Gastroesophageal sphincter (tissue), 4 donors: ENCODE measurements around the gene UMAD1. TPM values are rescaled to one million over a fixed set of nuclear protein-coding genes. Genes with fewer than 3 reads are reported as not detected.

Experiments used
- ATAC-seq: fragments of 150-250 bp; one replicate; pipeline ENCODE4 v1.9.1; 2016; ENCODE audit warnings: mild to moderate bottlenecking, moderate library complexity
- H3K27ac ChIP-seq, 4 donors: fragments of 200-600 bp; sonication (generic) in 3 of 4; 1 replicate in 3 of 4; 2 replicates in 1 of 4; pipeline ENCODE4 v1.5.1; 2016 to 2019
- H3K27me3 ChIP-seq: fragments of 200-600 bp; sonication (generic); one replicate; pipeline ENCODE4 v1.5.1; 2019
- H3K36me3 ChIP-seq, 2 donors: fragments of 200-600 bp; sonication (generic); one replicate each; pipeline ENCODE4 v1.5.1; 2019; ENCODE audit warnings: control low read depth in 1 of 2
- H3K4me1 ChIP-seq, 3 donors: fragments of 200-600 bp; sonication (generic); 1 replicate in 2 of 3; 2 replicates in 1 of 3; pipeline ENCODE4 v1.5.1; 2016 to 2019; ENCODE audit warnings: control low read depth in 2 of 3
- H3K4me3 ChIP-seq, 2 donors: fragments of 200-600 bp; sonication (generic); one replicate each; pipeline ENCODE4 v1.5.1; 2019; ENCODE audit warnings: mild to moderate bottlenecking in 1 of 2, moderate library complexity in 1 of 2
- H3K9me3 ChIP-seq, 3 donors: fragments of 200-600 bp; sonication (generic); one replicate each; pipeline ENCODE4 v1.5.1; 2017 to 2019; ENCODE audit warnings: control low read depth in 2 of 3
- EP300 ChIP-seq: sonication (generic); formaldehyde crosslinking; IDR thresholded peaks from one replicate; pipeline ENCODE4 v1.6.1; 2017; ENCODE audit warnings: antibody characterized with exemption, mild to moderate bottlenecking
- POLR2A ChIP-seq, 2 donors: fragments of 450-650 bp; IDR thresholded peaks; one replicate each; pipeline ENCODE4 v1.6.1; 2017; ENCODE audit warnings: antibody characterized with exemption in 2 of 2, mild to moderate bottlenecking in 2 of 2, moderate library complexity in 1 of 2
- POLR2AphosphoS5 ChIP-seq: sonication (generic); formaldehyde crosslinking; IDR thresholded peaks from one replicate; pipeline ENCODE4 v1.6.1; 2017; ENCODE audit warnings: antibody characterized with exemption
- WGBS, 2 donors: methylation state at CpG; one replicate each; pipeline ENCODE4 v1.1.5; 2018; ENCODE audit warnings: low coverage in 1 of 2; 5-methylcytosine and 5-hydroxymethylcytosine counted together
- total RNA-seq, 4 donors: library from RNA; depleted of rRNA; stranded (reverse); fragments of >200 nt; gene quantifications; one replicate each; pipeline ENCODE4 v1.1.0, GENCODE V29; 2016
- TF ChIP-seq, protein P1 (sequence below), 4 experiments: fragments of 200-600 bp in 2 of 4; fragments of 450-650 bp in 2 of 4; sonication (generic) in 1 of 4; IDR thresholded peaks; one replicate each; pipeline ENCODE4 v1.5.1; 2017 to 2019; ENCODE audit warnings: antibody characterized with exemption in 4 of 4, mild to moderate bottlenecking in 2 of 4, moderate library complexity in 2 of 4

Gene UMAD1
- total RNA-seq, 4 donors from 2014 or later = 7.4 to 24.4 (median 15.9) TPM

DNA sequence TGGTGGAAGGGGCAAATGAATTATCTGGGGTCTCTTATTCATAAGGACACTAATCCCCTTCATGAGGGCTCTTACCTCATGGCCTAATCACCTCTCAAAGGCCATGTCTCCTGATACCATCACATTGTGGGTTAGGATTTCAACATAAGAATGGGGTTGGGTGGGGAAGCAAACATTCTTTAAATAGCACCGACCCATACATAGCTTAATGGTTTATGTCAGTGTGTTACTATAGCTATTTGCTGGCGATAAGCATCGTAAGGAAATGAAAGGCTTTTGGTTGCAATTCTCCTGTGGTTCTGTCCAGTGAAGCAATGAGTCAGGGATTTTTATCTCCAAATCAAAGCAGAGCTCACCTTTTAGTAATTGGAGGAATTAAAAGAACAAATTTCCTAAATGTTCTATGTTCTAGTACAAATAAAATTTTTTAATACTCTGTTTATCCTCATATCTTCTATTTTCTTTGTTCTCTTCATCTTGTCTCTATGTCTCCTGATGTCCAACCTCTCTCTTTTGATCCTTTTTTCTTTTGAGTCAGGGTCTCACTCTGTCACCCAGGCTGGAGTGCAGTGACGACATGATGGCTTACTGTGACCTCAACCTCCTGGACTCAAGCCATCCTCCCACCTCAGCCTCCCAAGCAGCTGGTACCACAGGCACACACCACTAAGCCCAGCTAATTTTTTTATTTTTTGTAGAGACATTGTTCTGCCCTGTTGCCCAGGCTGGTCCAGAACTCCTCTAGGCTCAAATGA lies 271.0 kb downstream of the UMAD1 start:
- WGBS, 2 donors = 73 to 79% methylated on average over 4 of the region's 4 CpGs
- Histone ChIP-seq H3K36me3 (no peaks in the 10 kb centered on the region), H3K9me3 (no peaks in the 10 kb centered on the region), H3K4me1 (no peaks in the 10 kb centered on the region), H3K27me3 (no peaks in the 10 kb centered on the region), H3K27ac (no peak overlapping the region), H3K4me3 (no peak overlapping the region)
- TF ChIP-seq POLR2AphosphoS5 (no peak), POLR2A (IDR thresholded peaks at IDR 0.05) (no peak), EP300 (no peak)
- TF ChIP-seq, protein P1, sequence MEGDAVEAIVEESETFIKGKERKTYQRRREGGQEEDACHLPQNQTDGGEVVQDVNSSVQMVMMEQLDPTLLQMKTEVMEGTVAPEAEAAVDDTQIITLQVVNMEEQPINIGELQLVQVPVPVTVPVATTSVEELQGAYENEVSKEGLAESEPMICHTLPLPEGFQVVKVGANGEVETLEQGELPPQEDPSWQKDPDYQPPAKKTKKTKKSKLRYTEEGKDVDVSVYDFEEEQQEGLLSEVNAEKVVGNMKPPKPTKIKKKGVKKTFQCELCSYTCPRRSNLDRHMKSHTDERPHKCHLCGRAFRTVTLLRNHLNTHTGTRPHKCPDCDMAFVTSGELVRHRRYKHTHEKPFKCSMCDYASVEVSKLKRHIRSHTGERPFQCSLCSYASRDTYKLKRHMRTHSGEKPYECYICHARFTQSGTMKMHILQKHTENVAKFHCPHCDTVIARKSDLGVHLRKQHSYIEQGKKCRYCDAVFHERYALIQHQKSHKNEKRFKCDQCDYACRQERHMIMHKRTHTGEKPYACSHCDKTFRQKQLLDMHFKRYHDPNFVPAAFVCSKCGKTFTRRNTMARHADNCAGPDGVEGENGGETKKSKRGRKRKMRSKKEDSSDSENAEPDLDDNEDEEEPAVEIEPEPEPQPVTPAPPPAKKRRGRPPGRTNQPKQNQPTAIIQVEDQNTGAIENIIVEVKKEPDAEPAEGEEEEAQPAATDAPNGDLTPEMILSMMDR (IDR thresholded peaks at IDR 0.05) = no peak
- ATAC-seq = no peak

DNA sequence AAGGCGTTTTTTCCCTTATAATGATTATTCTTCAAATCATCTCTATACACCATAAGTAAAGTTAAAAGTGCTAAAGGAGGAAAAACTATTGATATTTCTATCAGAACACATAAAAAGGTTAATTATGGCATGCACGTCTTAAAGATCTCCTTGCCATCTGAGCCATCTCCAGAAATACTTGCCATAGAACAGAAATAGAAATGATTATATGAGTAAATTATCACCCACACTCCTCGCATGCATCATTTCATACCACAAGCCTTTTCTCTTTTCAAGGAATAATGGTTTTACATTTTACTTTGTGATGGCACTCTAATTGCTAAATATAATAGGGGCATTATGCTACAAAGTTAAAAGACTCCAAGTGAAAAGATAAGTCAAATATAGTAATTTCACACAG lies 272.4 kb downstream of the UMAD1 start:
- Histone ChIP-seq H3K4me1 (no peaks in the 10 kb centered on the region), H3K36me3 (no peaks in the 10 kb centered on the region), H3K9me3 (no peaks in the 10 kb centered on the region), H3K27me3 (no peaks in the 10 kb centered on the region), H3K27ac (no peak overlapping the region), H3K4me3 (no peak overlapping the region)
- ATAC-seq = no peak
- WGBS, 2 donors = 73 to 88% methylated on average over 3 of the region's 3 CpGs
- TF ChIP-seq POLR2AphosphoS5 = no peak
- no peak for TF ChIP-seq POLR2A (IDR thresholded peaks at IDR 0.05)
- no peak for TF ChIP-seq EP300
- TF ChIP-seq, protein P1 (IDR thresholded peaks at IDR 0.05) = no peak

DNA sequence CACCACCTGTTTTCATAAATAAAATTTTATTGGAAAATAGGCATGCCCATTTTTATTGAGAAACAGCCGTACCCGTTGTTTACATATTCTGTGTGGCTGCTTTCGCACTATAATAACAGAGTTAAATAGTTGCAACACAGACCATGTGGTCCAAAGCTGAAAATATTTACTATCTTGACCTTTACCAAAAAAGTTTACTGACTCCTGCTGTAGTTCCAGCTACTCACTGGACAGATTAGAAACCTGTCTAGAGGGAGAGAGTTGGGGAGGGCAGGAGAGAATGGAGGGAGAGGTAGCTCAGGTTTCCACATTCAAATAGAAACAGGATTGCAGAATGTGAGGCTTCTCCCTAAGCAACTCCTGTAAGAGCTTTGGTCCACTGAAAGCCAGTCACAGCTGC lies 273.0 kb downstream of the UMAD1 start:
- Histone ChIP-seq H3K9me3 (no peaks in the 10 kb centered on the region), H3K4me1 (no peaks in the 10 kb centered on the region), H3K4me3 (no peak overlapping the region), H3K36me3 (no peaks in the 10 kb centered on the region), H3K27ac (no peak overlapping the region), H3K27me3 (no peaks in the 10 kb centered on the region)
- WGBS, 2 donors = 68 to 89% methylated on average over 3 of the region's 3 CpGs
- ATAC-seq = no peak
- TF ChIP-seq EP300 (no peak), POLR2A (IDR thresholded peaks at IDR 0.05) (no peak), POLR2AphosphoS5 (no peak)
- TF ChIP-seq, protein P1 (IDR thresholded peaks at IDR 0.05) = no peak

DNA sequence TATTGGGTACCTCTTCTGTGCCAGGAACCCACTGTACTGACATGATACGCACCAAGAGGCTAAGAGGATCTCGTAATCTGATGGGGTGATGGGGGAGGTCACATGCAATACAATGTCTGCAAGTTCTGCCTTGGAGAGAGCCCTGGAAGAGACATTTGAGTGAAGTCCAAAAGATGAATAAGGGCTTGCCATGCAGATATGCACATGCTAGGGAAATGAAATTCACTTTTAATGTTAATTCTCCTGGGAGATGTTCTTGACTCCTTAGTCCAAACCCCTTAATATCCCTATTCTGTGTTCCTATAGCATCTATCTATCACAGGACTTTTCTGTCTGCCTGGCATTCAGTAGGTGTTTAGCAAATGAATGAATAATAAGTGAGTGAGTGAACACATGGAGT lies 274.0 kb downstream of the UMAD1 start:
- 100% methylated on average over 2 of the region's 2 CpGs for WGBS, 2 donors
- no peaks in the 10 kb centered on the region for H3K36me3 ChIP-seq
- no peak overlapping the region for H3K4me3 ChIP-seq
- ATAC-seq = no peak
- H3K27ac ChIP-seq = no peak overlapping the region
- H3K9me3 ChIP-seq = no peaks in the 10 kb centered on the region
- TF ChIP-seq POLR2A (IDR thresholded peaks at IDR 0.05) = no peak
- no peak for TF ChIP-seq POLR2AphosphoS5
- no peak for TF ChIP-seq EP300
- TF ChIP-seq, protein P1 (IDR thresholded peaks at IDR 0.05) = no peak
- no peaks in the 10 kb centered on the region for H3K27me3 ChIP-seq
- H3K4me1 ChIP-seq = no peaks in the 10 kb centered on the region

DNA sequence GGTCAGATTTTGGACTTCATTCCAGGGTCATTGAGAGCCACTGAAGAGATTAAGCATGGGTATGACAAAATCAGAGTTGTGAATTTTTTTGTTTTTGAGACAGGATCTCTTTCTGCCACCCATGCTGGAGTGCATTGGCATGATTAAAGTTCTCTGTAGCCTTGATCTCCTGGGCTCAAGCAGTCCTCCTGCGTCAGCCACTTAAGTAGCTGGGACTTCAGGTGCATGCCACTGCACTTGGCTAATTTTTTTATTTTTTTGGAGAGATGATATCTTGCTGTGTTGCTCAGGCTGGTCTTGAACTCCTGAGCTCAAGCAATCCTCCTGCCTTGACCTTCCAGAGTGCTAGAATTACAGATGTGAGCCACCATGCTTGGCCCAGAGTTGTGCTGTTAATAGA lies 275.5 kb downstream of the UMAD1 start:
- Histone ChIP-seq H3K27me3 (no peaks in the 10 kb centered on the region), H3K4me1 (no peaks in the 10 kb centered on the region), H3K9me3 (no peaks in the 10 kb centered on the region), H3K4me3 (no peak overlapping the region), H3K27ac (no peak overlapping the region), H3K36me3 (no peaks in the 10 kb centered on the region)
- TF ChIP-seq POLR2AphosphoS5 = no peak
- no peak for TF ChIP-seq EP300
- TF ChIP-seq, protein P1 (IDR thresholded peaks at IDR 0.05) = no peak
- no peak for TF ChIP-seq POLR2A (IDR thresholded peaks at IDR 0.05)
- 80 to 100% methylated on average over 1 of the region's 1 CpG for WGBS, 2 donors
- no peak for ATAC-seq
